Measurements from ENCODE around the gene RNF44.

RNF44 gene

DNA sequence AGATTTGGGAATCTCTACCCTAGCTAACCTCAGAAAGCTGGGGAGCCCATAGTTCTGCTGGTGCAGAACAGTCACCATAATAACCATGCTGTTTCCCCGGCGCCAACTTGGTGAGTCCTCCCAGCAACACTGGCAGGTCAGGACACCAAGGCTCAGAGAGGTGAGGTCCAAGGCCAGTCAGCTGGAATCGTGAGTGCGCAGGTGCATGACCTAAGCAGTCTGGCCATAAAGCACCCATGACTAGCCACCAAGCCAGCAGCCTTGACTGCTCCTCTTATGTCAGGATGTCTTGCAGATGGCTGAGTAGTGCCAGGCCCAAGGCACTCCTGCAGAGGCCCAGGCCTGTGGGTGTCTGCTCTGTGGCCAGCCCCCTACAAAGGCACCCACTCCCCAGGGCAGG, 2.6 kb downstream of the RNF44 start:
- DNase-seq, result no peak

DNA sequence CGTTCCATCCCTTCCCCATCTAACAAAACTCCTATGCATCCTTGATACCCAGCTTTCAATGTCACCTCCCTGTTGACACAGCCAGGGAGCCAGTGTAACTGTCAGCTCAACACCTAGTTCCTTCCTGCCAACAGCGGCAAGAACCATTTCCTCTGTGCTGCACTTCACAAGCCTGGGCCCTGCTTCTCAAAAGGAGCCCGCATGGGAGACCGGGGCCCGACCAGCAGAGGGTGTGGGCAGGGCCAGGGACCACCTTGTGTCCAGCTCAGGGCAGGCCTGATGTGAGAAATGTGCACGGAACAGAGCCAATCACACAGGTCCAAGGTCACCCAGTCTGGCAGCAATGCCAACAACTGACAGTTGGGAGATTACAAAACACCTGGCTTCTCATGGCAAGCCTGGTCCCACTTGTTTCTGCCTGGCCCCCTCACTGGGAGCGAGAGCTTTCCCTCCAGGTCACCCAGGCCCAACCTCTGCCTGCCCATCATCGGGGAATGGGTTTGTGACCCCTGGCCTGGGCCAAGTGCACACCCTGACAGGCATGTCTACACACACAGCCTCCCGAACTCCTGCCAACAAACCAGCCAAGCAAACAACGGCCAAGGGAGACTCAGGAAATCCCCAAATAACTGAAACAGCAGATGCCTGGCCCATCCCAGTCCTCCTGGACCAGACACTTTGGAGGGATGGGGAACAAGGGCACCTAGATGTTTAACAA, 3.1 kb downstream of the RNF44 start:
- no peak for DNase-seq

DNA sequence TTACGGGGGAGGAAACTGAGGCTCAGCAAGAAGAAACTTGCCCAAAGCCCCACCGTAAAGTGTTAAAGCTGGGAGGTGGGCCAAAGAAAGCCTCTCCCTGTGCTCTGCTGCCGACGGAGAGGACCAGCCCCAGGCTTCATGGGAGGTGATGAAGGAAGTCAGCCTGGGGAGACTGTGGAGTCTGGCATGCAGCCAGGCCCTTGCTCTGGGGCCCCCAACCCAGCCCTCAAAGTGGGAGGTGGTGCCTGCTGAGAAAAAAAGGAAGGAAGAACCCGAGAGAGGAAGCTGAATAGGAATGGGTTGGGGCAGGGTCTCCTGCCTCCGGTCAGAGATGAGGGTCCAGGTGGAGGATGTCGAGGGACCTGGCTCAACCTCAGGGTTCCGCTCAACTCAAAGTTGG, 3.8 kb downstream of the RNF44 start:
- no peak for DNase-seq

DNA sequence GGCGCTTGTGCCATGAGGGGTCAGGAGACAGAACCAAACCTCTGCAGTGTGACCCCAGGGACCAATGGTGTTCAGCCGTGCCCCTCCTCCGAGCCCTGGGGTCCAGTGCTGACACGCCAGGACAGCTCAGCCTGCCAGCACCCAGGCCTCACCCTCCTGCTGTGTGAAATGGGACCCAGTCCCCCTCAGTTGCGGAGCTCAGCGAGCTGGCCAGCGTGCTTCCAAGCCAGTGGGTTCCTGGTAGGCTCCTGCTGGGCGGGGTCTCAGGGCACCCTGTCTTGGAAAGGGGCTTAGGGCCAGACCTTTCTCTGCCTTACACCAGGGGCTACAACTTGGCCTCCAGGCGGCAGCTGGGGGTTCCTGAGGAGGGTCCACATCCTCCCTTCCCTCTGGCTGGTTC, 4.4 kb downstream of the RNF44 start:
- no peak for DNase-seq

DNA sequence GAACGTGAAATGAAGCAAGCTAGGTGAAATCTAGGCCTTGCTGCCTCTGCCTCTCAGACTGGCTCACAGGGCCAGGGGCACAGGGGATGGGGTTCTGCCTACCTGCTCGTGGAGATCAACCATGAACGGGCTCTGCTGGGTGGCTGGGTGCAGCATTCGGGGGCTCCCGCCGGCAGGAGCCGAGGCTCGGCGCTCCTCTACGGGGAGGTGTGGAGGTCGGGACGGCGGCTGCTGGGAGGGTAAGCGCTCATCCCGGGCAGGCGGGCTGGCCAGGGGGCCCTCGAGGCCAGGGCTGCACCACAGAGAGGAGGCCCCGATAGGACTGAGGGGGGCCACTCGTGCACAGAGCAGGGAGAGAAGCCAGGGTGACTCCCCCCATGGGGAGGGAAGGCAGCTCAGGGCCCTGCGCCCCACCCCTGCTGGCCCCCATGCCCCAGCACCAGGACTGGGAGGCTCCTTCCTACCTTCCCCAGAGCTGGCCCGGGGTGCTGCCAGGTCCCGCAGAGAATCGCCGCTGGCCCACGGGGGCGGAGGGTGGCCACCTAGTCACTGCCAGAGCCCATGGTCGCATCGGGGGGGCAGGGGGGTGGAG, 5.2 kb downstream of the RNF44 start:
- DNase-seq, result no peak

DNA sequence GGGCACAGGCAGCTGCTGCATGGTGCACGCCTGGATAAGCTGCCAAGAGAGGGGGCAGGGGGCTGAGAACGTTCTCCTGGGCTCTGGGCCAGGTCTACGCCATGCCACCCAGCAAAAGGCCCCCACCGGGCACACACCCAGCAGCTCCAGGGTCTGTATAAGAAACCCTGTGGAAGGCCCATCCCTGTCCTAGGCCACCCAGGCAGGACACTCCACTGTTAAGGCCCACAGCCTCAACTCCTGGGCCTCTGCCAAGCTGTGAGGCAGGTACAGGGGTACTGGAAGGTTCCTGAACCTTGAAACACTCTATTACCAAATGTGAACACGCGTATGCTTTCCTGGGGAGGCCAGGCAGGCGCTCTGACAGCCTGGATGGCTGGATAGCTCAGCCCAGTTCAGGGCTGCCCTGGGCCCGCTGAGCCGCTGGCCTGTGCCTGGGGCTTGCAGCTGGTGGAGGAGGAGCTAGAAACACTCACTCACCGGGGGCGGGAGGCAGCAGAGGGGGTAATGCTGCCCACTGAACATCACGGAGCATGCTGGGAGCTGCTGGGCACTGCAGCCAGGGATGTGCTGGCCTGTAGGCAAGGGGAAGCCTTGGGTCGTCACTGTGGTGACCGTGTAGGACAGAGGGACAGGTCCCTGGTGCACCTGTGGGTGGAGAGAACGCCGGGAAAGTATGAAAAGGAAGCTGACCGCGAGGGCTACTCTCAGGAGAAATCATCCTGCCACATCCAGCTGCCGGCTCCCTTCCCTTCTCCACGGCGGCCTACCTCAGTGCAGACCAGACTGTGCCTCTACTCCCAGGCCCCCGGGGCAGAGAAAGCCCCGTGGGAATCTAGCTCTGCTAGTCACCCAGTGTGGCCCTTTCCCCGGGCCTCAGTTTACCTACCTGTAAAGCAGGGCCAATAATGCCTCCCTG, 6.0 kb downstream of the RNF44 start:
- no peak for DNase-seq

DNA sequence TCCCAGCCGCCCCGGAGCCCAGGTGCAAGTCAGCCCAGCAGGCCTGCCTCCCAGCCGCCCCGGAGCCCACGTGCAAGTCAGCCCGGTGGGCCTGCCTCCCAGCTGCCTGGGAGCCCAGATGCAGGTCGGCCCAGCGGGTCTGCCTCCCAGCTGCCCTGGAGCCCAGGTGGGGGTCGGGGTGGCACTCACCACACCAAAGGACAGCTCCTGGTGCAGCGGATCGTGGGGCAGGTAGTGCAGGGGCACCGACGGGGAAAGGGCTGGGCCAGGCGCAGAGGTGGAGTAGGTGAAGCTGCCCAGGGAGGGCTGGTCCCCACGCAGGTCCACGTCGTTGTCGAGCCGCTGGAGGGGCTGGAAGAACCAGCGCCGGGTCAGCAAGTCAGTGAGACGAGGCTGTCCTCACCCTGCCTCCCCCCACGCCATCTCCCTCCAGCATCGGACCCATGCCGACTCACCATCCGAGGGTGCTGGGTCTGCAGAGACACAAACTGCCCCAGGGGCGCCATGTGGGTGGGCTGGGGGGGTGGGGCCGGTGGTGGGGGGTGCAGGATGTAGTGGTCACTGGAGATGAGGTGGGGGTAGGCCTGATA, 6.7 kb downstream of the RNF44 start:
- DNase-seq, result no peak

DNA sequence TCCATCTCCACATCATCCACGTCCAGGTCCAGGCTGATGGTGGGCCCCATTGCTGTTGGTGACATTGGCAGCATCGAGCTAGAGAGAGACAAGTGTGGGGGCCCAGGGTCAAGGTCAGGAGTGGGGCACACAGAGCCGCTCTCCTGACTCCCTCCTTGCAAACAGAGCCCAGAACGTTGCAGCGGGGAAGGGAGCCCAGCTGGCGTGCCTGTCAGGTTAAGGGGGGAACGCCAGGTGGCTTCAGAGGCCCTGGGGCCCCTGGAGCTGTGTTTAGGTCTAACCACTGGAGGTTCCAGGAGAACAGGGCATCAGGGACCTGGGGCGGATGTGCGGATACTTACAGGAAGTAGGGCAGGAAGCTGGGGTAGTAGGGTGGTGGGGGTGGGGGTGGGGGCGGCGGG, 7.5 kb downstream of the RNF44 start:
- DNase-seq, result no peak

DNA sequence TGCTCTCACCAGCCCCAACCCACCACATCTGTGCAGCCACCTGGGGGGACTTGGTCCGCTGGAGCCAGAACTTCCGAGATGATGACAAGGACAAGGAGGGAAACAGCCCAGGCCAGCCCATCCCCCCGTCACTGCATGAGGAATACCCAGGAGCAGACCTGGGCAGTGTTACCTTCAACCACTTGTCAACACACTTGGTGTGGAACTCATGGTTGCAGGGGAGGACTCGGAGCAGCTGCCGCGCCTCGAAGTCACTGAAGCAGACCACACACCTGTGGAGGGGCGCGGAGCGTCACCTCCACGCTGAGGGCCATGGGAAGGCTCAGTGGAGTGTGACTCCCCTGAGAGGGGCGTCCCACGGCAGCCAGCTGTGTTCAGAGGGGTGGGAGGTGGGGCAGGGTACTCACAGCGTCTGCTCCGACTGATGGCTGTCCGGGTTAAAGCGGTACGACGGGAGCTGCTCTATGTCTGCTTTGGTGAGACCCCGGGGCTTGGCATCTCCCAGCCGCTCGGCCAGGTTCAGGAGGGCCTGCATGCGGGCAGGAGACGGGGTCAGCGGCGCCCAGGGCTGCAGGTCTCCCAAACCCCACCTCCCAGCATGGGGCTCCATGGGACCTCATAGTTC, 8.0 kb downstream of the RNF44 start:
- no peak for DNase-seq

DNA sequence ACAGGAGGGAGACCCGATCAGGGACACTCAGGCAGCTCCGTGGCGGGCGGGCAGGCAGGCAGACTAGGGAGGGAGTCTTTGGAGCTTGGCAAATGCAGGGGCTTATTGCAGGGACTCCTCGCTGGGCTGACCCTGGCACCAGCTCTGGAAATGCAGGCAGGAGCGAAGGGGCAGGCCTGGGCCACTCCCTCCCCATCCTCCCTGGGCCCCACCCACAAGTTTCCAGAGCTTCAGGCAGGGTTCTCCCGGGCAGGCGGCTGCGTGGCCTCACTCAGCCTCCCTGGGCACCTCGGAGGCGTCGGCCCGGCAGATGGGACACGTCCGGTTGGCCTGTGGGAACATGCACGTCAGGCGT, 8.5 kb downstream of the RNF44 start:
- no peak for DNase-seq

DNA sequence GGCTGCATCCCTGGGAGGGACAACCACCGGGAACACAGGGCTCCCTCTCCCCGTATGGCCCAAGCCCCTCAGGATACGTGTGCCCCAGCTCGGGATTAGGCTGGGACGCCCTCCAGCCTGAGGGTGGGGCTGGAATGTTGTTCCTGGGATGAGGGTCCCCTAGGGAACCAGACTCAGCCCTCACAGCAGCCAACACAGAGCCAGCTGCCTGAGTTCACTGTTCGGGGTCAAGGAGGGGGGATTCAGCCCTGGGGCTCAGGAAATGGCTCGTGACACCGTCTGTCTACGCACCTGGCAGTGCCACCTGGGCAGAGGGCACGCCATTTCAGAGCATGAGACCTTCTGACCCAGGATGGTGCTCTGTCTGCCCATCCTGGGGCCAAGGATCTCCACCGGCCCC, 8.9 kb downstream of the RNF44 start:
- no peak for DNase-seq

DNA sequence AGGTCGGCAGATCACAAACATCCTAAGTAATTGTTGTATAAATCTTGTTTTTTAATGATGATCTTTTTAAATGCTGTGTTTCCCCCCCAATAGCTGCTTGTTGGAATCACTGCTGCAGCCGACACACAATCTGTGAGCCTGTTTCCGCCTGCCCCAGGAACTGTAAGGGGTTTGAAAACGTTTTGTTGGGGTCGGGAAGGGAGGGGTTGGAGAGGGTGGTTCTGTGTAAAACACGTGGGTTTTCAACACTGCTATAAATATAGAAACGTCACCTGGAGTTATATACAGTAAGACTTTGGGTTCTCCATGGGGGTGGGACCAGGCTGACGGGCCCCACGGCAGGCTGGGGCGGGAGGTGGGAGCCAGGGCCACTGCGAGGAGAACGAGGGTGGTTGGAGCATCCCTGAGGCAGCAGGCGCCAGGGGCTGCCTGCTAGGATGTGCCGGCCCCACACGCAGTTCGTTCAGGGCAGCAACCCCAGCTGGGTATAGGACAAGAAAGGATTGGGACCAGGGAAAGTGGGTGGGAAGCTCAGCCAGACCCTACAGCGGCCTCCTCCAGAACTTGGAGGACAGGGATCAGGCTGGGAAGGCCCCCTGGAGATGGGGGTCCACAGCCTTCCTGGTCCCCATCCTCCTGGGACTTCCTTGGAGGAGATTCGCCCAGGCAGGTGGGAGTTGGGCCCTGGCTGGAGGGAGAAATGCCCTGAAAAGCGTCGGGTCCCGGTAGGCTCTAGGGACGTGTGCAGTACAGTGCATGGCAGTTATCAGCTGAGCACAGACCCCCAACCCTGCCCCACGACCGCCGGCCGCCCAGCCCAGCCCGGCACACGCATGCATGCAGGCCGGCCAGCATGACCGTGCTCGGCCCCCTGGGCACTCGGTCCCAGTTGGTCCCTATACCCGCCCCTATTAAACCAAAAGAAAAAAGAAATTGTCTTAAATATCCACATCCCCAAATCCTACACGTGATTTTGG, 9.7 kb downstream of the RNF44 start:
- DNase-seq, result no peak

DNA sequence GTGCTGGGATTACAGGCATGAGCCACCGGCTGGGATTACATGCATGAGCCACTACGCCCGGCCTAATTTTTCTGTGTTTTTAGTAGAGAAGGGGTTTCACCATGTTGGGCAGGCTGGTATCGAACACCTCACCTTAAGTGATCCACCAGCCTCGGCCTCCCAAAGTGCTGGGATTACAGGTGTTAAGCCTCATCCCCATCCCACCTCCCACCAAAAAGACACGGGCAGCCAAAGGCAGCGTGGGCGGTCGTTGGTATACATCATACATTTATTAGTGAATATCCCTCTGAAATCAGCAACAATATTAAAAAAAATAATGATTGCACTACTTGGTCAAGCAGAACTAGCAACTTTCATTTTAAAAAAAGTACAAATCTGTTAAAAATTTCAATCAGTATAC, 10.7 kb downstream of the RNF44 start:
- DNase-seq, result no peak

DNA sequence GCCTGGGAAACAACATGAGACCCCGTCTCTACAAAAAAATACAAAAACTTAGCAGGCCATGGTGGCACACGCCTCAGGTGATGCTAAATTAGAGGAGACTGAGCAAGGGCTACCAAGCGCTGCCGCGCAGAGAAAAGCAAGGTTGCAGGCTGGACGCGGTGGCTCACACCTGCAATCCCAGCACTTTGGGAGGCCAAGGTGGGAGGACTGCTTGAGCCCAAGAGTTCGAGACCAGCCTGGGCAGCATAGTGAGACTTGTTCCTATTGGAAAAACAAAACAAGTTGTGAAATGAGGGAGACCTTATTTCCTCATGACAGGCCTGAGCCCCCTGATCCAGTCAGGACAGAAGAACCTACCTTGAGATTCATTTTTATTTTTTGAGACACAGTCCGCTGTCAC, 11.5 kb downstream of the RNF44 start:
- no peak for DNase-seq

DNA sequence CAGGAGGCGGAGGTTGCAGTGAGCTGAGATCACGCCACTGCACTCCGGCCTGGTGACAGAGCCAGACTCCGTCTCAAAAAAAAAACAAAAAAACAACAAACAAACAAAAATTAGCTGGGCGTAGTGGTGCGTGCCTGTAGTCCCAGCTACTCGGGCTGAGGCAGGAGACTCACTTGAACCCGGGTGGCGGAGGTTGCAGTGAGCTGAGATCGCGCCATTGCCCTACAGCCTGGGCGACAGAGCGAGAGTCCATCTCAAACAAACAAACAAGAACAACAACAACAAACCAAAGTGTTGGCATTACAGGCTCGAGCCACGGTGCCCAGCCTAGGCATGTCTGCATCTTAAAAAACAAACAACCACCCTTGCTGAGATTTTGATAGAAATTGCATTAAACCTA, 12.2 kb downstream of the RNF44 start:
- DNase-seq, result no peak

DNA sequence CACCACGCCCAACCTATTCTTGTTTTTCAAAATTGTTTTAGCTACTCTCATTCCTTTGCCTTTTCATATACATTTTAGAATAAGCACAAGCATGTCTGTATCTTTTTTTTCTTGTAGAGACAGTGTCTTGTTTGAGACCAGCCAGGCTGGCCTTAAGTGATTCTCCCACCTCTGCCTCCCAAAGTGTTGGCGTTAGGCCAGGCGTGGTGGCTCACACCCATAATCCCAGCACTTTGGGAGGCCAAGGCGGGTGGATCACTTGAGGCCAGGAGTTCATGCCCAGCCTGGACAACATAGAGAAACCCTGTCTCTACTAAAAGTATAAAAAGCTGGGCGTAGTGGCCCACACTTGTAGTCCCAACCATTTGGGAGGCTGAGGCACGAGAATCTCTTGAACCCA, 13.1 kb downstream of the RNF44 start:
- DNase-seq, result no peak

DNA sequence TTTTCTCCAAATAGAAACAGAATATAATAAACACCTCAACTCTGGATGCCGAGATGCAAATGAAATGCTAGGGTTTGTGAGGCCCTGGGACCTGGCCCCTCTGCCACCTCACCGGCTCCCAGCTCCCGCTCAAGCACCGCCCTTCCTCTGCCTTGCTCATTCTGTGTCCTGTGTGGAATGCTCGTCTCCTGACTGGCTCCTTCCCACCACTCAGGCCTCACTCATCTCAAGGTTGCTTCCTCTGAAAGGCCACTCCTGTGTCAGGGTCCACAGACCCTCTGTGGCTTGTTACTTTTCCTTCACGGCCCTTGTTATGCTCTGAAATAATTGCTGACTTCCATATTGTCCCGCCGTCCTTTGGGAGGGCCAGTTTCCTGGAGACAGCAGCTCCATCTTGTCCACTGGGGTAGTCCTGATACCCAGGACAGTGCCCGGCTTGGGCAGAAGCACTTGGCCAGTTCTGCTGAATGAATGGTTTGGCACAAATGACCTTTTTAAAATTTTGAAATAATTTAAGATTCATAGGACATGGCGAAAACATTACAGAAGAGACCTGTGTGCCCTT, 15.4 kb downstream of the RNF44 start:
- no peak for DNase-seq

DNA sequence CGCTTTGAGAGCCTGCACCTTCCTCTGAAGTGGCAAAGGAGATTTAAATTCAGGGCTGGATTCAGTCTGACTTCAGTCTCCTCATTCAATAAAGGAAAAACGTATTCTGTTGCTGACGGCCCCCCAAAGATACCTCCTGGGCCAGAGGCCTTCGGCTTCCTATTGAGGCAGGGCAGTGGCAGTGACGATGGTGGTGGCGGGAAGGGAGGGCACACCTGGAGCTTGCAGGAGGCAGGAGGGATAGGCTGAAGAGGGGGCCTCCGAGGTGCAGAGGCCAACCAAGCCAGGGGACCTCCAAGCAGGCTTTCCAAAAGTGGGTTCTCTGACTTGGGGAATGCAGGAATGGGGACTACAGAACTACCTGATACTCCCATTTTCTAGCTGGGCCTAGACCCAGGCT, 15.9 kb downstream of the RNF44 start:
- no peak for DNase-seq

DNA sequence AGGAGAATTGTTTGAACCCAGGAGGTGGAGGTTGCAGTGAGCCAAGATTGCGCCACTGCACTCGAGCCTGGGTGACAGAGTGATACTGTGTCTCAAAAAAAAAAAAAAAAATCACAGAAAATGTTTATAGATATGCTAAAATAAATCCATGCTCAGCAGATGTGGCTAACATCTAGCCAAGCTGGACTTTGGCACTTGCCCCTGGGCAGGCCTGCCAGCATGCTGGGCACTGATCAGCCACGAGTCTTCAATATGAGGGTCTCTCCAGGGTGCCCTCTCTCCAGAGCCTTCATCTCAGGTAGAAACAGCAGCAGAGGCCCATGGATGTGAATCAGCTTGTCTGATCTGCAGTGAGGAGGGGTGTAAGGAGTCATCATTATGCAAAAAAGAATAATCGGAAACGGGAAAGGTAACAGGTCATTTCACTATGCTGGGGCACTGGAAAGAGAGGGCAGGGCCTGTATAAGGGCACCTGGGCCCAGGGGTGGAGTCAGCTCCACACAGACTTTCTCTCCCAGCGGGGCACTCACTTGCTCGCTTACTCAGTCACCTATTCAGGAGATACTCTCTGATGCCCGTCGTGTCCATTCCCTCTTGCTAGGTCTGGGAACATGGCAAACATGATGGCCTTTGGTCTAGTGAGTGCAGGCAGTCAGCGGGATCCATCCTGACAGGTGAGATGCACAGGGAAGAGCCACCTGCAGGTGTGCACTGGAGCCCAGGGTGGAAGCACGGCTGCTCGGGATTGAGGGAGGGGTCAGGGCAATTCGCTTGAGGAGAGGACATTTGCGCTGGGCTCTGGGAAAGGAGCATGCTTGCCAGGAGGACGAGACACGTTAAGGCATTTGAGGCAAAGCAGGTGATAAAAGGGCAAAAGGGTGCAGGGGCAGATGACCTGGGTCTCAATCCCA, 17.1 kb downstream of the RNF44 start:
- DNase-seq, result no peak

DNA sequence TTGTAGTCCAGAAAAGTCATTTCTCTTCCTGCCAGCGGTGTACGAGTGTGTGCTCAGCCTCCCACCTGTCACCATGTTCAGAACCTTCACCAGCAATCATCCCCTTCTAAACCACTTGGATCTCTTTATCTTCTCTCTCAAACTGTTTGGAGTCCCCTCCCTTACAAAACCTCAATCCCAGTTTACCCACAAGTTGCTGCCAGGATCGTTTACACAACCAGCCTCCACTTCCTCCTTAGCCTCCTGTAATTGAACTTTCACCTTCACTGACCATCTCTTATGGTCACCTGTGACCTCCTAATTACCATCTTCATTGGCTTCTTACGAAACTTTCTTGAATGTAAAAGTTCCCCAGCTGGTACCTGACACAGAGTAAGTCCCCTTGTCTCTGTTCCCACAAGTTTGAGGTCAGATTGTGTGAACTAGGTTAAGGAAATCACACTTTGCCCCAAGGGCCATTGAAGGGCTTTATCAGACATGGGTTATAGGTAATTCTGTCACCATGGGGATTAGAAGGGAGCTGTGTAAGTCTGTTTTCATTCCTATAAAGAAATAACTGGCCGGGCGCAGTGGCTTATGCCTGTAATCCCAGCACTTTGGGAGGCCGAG, 20.0 kb downstream of the RNF44 start:
- no peak for DNase-seq

Data from activated CD4-positive, alpha-beta T cell treated with anti-CD3 and anti-CD28 coated beads, Interleukin-2, amount 50 U/mL, for 4 hours (primary cell).